ENCODE results near the gene PPP2R1B. TPM values are rescaled to one million over a fixed set of nuclear protein-coding genes. Genes with fewer than 3 reads are reported as not detected.
"Not testable (repeated sequence)": the region's sequence is repeated elsewhere in the genome, so short reads cannot be mapped to it uniquely, and the experiment has no call there.

Gene PPP2R1B
- total RNA-seq, 1 experiment from 2014 or later = 36.9 TPM

DNA sequence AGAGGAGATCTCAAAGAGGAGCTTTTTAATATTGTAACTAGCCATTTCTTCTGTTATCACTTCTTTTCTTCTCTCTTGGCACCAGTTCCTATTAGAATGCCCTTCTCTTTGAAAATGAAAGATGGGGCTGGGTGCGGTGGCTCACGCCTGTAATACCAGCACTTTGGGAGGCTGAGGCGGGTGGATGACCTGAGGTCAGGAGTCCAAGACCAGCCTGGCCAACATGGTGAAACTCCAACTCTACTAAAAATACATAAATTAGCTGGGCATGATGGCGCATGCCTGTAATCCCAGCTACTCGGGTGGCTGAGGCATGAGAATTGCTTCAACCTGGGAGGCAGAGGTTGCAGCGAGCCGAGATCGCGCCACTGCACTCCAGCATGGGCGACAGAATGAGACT lies 18.1 kb upstream of the PPP2R1B start:
- not testable (repeated sequence) for DNase-seq (ENCODE audit: low read depth)

DNA sequence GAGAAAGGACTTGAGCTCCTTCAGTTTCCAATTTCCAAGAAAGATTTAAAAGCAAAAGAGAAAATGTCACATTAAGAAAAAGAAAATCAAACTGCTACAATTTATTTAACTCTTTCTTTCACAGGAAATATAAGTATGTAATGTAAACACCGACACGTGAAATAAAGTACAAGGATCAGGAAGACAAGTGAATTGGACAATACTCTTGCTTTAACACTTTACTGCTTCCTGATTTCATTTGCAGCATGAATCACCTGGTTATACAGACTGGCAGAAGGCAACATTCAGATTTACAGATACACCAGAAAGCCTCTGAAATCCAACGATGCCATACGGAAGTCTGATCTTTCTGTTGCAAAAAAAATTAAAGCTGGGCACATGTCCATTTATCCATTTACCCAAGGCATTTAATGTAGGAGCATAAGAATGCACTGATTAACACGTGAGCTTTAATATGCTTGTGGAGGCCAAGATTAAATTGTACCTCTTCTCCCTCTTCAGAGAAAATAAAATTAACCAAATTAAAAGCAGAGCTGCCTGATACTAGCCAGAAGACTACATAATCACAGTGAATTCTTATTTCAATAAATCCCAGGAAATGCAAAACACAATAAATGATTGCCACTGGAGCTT lies 16.0 kb upstream of the PPP2R1B start:
- no peak for DNase-seq (ENCODE audit: low read depth)

DNA sequence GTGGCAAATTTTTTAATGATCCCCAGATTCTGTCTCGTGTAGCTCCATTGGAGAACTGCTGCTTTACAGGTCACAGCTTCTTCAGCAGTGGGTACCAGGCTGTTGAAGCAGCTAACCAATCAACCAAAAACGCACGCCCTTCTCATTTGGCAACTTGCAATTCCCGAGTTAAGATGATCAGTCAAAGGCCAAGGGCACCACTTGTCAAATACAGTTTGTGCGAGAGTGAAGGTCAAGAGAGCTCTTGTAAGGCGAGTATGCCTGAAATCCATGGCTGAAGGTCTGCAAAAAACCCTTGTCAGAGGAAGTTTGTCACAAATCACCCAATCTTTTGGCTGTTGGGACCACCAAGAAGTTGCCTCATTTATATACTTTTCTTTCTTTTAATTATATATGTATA lies 12.9 kb upstream of the PPP2R1B start:
- no peak for DNase-seq (ENCODE audit: low read depth)

DNA sequence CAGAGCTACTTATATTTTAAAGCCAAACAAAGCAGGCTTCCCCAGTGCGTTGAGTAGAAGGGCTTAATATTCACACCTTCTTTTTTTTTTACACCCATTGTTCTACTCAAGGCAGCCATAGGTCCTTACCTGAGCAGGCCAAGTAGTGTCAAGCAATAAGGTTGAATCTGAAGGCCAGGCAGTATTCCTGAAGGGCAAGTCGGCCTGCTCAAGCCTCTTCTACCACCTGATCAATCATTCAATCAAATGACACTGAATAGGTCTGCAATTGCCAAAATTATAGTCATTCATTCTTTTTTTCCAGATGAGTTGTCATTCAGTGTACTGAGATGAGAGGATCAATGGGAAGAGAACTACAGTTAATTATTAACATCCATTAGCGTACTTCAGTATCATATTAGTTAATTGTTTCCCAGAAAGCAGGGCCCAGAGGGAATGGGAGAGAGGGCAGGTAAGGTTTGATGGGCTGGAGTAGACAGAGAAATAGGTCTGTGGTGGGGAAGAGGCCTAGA lies 11.9 kb upstream of the PPP2R1B start:
- DNase-seq (ENCODE audit: low read depth) = no peak

DNA sequence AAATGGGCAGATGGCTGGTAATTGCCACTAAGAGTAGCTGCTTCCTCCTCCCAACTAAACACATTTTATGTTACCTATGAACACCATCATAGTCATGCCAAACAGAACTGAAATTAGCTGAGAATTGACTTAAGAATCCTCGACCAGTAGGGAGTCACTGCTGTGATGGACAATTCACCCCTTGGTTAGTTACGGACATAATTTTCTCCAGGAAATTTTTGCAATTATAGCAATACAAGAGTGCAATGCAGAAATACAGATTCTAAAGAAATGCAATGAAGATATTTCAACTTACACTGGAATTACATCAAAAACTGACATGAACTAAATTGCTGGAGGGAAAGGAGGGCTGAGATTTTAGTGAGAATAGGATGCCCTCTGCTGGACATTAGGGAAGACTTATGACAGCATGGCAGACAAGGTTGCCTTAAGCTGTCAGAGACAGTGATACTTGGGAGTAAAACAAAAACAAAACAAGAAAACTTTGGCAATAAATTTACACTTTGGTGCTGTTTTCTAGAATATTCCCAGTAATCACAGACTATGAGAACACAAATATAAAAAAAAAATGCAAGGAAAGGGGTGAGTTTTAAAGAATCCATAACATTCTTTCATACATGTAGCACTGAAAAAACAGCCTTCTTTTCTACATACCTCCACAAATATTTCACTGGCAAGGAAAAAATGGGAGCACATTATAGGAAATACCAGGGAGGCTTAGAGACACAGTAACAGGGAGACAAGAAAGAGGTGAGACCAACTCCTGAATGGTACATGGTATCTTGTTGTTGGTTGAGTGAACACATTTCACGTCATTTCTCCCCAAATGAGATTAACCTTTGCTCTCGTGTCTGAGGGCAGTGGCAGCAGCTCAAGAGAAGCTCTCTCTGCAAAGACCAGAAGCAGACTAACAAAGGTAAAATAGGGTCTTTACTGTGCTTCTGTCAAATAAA lies 11.2 kb upstream of the PPP2R1B start:
- DNase-seq (ENCODE audit: low read depth) = peak; percentile 77

DNA sequence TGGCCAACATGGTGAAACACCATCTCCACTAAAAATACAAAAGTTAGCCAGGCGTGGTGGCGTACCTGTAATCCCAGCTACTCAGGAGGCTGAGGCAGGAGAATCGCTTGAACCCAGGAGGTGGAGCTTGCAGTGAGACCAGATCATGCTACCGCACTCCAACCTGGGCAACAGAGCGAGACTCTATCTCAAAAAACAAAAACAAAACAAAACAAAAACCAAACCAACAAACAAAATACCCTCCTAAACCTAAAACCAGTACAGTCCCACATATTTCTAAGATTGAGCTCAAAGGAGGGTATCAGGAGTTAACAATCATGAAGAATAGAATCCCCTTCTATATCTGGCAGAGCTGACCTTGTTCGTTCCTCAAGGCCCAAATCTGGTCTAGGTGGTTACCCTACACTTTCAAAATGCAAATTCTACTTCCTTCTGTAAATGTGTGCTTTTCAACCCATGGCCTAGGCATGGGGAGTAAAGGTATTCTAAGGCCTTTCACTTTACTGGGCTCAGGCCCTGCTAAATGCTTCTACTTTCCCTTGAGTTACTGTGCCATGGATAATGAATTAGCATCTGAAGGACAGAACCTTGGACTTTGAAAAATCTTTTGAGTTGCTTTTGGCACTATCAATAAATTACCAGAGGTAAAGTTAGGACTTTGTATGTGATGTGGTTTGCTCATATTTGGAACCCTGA lies 10.4 kb upstream of the PPP2R1B start:
- DNase-seq (ENCODE audit: low read depth) = no peak

DNA sequence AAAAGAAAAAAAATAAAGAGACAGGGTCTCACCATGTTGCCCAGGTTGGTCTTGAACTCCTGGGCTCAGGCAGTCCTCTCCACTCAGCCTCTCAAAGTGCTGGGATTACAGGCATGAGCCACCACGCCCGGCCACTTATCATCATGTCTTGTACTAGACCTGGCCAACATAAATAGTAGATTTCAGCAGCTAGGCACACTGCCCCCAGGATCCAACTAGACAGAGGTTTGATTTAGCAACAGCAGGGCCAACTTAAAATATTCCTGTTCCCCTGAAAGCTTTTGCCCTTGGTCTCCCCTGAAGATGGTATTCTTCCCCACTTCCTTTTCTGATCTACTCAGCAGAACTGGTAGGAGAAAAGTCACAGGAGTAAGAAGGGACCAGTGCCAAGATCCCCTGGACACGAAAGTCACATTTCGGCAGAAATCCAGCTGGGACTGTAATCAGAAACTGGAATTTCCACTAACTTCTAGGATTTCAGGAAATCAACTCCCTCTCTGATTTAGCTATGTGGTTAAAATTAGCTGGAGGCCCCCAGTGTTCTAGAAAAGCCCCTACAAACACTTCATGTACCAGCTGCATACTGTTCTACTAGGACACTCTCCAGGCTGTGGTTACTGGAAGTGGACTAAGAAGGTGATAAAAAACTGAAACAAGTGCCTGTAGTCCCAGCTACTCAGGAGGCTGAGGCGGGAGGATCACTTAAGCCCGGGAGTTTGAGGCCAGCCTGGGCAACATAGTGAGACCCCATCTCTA lies 8.9 kb upstream of the PPP2R1B start:
- DNase-seq (ENCODE audit: low read depth) = peak; percentile 72

DNA sequence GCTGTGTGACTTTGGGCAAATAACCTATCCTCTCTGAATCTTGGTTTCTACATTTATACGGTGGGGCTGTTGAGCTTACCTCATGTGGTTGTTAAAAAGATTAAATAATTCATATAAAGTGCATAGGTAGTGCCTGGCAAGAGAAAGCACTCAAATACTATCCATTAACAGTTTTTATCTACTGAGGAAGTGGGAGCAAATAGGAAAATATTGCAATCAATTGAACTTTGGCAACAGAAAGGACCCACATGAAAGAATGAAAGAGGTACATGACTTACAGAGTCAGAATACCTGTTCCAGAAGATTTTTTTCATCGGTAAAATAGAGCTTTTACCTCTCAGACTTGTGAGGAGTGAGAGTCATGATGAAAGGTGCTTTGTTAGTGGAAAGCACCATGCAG lies 6.3 kb upstream of the PPP2R1B start:
- DNase-seq (ENCODE audit: low read depth) = no peak

DNA sequence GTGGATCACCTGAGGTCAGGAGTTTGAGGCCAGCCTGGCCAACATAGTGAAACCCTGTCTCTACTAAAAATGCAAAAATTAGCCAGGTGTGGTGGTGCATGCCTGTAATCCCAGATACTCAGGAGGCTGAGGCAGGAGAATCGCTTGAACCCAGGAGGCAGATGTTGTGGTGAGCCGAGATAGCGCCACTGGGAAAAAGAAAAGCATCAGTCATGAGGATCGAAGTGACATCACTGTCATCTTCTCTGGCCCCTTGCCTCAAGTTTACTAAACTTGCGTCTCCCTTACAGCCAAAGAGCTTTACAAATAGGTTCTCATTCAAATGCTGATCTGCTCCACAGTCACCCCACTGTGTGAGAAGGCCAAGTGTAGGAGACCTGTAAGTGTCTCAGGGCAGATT lies 5.0 kb upstream of the PPP2R1B start:
- not testable (repeated sequence) for DNase-seq (ENCODE audit: low read depth)

DNA sequence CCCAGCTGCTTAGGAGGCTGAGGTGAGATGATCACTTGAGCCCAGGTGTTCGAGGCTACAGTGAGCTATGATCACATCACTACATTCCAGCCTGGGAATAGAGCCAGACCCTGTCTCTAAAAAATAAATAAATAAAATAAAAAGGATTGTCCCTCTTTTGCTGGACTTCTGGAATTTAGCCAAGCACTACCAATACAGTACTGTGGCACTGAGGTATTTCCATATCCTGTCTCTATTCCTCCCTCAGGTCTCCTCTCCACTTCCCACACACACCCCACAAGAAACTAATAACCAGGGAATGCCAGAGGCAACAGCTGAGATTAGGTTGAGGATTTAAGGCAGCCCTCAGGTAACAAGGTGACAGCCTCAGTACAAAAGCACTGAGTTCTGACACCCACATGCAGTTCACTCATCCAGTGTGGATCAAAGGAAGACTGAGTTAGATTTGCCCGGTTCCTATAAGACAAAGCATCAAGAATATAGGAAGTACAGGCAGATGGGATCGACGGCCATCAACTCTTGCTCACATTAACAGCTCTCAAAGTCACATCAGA lies 4.5 kb upstream of the PPP2R1B start:
- no peak for DNase-seq (ENCODE audit: low read depth)

DNA sequence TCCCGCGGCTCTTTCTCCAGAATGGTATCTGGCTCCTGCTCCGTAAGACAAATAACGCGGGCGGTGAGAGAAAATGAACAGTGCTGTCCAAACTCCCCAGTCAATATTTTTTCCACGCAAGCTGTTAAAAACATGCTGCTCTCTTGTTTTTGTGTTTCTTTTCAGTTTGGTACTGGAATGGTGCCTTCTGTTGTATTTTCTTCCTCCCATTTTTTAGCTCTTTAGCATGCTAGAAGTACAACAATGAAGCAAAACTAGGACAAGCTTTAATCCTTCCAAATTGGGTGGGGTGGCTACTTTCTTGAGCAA lies 599 bp upstream of the PPP2R1B start:
- DNase-seq (ENCODE audit: low read depth) = no peak

DNA sequence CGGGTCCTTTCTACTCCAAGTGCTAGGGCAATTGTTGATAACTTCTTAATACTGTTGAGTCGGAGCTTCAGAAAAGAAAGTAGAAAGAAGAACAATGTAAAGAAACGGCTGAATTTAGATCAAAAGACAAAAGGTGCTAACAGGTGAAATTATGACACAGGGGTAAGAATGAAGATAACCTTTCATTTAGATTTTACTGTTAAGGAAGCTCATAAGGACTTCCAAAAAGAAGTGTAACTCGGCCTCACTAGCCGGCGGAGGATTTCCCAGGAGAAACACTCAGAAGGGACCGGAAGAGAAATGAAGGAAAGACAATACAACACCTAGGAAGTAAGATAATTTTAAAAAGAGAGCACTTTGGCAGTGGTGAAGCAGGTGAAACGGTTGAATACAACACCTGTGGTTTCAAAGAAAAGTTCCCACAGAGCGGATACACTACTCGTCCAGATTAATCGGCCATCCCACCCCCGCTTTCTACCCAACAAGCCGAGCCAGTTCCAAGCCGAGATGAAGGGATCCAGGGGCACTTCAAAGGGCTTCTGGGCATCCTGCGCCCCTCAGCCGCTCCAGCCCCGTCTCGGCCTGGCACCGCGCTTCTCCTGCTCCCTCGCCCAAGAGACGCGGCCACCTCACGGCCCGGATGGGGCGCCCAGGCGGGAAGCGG lies 737 bp downstream of the PPP2R1B start:
- DNase-seq (ENCODE audit: low read depth) = peak; percentile 4

DNA sequence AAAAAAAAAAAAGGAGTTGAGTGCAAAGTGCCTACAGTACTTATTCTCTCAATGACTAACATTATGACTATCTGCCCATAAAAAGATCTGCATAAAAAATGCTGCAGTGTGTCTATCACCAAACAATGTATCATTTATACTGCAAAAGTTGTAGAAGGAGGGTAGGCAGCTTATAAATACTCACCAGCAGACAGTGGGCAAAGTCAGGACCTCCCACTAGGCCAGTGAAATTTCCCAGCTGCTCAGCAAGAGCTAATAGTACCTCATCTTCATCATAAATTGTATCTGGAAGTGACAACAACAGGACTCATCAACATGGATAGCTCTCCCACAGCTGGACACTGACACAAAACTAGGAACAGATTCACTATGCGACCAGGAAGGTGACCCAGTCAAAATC lies 1.6 kb downstream of the PPP2R1B start:
- peak; percentile 46 for DNase-seq (ENCODE audit: low read depth)

DNA sequence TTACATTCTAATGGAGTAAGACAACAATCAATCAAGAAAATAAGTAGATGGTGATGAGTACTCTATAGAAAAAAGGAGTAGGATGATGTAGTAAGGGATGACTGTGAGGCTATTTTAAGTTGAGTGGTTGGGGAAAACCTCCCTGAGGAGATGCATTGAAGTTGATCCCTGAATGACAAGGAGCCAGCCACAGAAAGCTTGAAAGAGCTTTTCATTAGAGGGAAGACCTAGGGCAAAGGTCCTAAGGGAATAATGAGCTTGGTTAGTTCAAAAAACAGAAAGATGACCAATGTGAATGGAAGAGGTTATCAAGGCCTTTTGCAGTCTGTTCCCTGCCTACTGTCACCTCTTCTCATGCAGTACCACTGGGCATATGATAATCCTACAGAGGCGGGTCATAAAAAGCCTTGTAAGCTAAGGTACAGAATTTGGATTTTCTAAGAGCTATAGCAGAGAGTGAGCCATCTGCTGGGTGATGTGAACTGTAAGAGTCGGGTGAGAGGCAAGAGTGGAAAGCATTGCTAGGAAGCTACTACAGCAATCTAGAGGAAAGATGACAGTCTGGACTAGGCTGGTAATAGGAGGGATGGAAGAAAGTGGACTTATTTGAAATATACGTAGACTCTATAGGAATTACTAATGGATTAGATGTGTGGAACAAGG lies 3.1 kb downstream of the PPP2R1B start:
- DNase-seq (ENCODE audit: low read depth) = peak; percentile 23

DNA sequence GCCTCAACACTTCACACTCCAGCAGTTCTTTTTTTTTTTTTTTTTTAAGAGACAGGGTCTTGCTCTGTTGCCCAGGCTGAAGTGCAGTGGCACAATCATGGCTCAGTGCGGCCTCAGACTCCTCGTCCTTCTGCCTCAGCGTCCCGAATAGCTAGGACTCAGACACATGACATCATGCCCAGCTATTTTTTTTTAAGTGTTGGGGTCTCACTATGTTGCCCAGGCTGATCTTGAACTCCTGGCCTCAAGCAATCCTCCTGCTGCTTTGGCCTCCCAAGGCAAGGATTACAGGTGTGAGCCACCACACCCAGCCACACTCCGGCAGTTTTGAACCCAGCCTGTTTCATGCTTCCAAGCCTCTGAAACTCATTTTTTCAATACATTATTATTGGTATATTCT lies 3.7 kb downstream of the PPP2R1B start:
- no peak for DNase-seq (ENCODE audit: low read depth)

DNA sequence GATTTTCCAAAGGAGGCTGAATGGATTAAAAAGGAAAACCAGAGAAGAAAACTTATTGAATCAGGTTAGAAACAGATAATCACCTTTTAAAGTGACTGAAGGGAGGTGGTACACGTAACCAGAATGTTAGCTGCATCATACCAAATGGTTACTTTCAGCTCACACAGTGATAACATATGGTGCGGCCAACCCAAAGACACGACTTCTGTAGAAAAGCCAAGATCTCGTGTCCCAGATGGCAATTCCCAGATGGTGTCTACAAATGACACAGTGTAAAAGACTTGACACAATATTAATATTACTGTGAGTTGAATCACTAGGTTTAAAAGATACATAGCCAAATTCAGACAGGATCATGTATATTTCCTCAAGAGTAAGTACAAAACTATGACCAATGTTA lies 5.2 kb downstream of the PPP2R1B start:
- no peak for DNase-seq (ENCODE audit: low read depth)

DNA sequence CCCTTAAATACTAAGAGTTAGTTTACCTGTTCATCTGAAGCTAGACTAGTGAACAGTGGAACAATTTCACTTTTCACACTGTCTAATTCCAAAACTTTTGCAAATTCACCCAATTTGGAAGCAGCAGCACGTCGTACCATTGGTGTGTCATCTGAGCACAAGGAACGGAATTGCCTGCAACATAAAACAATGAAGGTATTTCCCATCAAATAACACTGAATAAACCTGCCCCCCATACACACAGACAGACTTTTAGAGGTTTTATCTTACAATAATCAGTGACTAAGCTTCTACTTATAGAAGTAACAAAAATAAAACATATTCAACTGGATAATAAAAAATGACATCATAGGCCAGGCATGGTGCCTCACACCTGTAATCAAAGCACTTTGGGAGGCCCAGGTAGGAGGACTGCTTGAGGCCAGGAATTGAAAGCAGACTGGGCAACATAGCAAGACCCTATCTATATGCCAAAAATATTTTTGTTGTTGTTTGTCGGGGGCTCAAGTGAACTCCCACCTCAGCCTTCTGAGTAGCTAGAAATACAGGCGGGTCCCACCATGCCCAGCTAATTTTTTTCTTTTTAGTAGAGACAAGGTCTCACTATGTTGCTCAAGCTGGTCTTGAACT lies 6.3 kb downstream of the PPP2R1B start:
- DNase-seq (ENCODE audit: low read depth) = no peak

DNA sequence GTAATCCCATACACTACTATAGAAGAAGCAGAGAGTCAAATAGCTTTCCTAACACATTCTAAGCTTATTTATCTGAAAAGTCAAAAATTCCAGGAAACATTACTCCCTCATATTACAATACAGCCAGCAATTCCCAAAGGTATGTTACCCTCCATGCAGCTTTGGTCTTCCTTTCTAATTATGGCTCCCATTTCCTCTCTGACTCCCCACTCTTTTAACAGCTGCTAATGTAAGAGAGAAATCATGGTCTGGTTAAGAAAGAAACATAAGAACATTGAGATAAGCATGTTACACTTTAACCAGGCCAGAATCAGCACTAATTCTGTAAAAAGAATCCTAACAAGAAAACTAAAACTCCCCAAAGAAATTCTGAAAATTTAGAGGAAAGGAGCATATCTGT lies 6.8 kb downstream of the PPP2R1B start:
- DNase-seq (ENCODE audit: low read depth) = no peak

DNA sequence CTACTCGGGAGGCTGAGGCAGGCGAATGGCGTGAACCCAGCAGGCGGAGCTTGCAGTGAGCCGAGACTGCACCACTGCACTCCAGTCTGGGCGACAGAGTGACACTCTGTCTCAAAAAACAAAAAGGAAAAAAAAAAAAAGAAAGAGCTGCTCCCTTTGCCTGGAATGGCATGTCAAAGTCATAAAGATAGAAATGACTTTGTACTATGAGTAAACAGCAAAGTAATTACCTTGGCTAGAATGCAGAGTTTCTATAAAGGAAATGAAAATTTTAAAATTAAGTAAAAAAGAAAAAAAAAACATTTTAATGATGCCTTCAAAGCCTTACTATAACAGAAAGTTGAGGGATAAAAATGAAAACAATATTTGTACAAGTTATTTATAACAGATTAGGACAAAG lies 10.1 kb downstream of the PPP2R1B start:
- DNase-seq (ENCODE audit: low read depth) = no peak

DNA sequence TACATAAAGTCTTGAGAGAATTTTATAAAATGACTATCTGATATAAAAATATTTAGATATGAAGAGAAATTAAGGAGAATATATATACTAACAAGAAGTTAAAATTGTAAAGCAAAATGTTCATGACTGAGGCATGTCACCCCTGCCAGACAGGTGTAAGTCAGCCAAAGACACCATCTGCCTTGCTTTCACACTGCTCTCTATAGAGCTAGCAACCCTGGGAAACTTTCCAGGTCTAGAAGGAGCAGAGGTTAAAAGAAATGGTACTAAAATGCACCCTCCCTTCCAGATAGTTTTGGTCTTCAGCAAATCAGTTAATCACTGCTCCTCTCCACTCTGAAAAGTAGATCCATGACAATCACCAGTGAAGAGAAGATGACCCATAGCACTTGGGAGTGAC lies 16.5 kb downstream of the PPP2R1B start:
- no peak for DNase-seq (ENCODE audit: low read depth)
